Measurements from ENCODE around the gene PRUNE2. TPM values are rescaled to one million over a fixed set of nuclear protein-coding genes. Genes with fewer than 3 reads are reported as not detected.

PRUNE2 gene
- total RNA-seq, 1 donor from 2014 or later = 6.7 TPM

- TF ChIP-seq, protein P1, sequence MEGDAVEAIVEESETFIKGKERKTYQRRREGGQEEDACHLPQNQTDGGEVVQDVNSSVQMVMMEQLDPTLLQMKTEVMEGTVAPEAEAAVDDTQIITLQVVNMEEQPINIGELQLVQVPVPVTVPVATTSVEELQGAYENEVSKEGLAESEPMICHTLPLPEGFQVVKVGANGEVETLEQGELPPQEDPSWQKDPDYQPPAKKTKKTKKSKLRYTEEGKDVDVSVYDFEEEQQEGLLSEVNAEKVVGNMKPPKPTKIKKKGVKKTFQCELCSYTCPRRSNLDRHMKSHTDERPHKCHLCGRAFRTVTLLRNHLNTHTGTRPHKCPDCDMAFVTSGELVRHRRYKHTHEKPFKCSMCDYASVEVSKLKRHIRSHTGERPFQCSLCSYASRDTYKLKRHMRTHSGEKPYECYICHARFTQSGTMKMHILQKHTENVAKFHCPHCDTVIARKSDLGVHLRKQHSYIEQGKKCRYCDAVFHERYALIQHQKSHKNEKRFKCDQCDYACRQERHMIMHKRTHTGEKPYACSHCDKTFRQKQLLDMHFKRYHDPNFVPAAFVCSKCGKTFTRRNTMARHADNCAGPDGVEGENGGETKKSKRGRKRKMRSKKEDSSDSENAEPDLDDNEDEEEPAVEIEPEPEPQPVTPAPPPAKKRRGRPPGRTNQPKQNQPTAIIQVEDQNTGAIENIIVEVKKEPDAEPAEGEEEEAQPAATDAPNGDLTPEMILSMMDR (IDR thresholded peaks at IDR 0.05; ENCODE audit: unreplicated experiment) = no peak
- Mint-ChIP-seq H3K27me3 (ENCODE audit: unreplicated experiment) (peaks cover 2% of the 10 kb centered on the region), H3K4me3 (ENCODE audit: unreplicated experiment) (no peak overlapping the region), H3K27ac (ENCODE audit: unreplicated experiment) (no peak overlapping the region), H3K9me3 (ENCODE audit: unreplicated experiment) (no peaks in the 10 kb centered on the region), H3K36me3 (ENCODE audit: low read depth, unreplicated experiment) (no peaks in the 10 kb centered on the region), H3K4me1 (ENCODE audit: unreplicated experiment) (no peaks in the 10 kb centered on the region)
- DNase-seq (ENCODE audit: low spot score) = no peak
Measured at GRCh38 chr9:76644171-76644570, 261.7 kb downstream of the PRUNE2 start.

DNA sequence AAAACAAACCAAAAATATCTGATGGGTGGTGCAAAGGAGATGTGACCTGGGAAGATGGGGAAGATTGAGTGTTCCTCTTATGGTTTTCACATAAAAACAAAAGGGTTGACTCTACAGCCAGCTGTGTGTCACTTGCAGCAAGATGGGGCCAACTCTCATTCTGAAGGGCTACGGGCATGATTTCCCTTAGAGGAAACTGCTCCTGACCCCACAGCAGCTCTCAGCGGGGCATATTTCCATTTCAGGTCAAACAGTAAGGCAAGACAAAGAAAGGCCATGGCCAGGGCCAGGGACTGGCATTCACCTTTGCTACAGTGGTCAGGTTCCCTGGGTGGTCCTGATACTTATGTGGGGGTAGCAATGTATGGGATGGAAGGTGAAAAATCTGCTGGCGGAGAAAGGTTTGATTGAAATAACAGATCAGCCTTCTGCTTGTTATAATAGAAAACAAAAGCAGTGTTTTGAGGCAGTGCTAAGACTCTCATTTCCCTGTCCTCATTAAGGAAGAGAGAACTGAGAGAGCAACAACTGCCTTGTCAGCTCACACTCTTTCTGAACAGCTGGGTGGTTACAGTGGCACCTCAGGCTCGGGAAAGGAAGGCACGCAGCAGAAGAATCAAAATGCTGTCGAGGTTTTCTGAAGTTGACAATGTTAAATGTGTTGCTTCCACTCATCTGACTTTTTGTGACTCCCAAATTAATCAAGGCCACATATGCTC lies 262.4 kb downstream of the PRUNE2 start:
- Mint-ChIP-seq H3K27me3 (ENCODE audit: unreplicated experiment) (peaks cover 2% of the 10 kb centered on the region), H3K9me3 (ENCODE audit: unreplicated experiment) (no peaks in the 10 kb centered on the region), H3K27ac (ENCODE audit: unreplicated experiment) (no peak overlapping the region), H3K4me1 (ENCODE audit: unreplicated experiment) (no peaks in the 10 kb centered on the region), H3K4me3 (ENCODE audit: unreplicated experiment) (no peak overlapping the region), H3K36me3 (ENCODE audit: low read depth, unreplicated experiment) (no peaks in the 10 kb centered on the region)
- DNase-seq (ENCODE audit: low spot score) = no peak
- TF ChIP-seq, protein P1 (IDR thresholded peaks at IDR 0.05; ENCODE audit: unreplicated experiment) = no peak

- TF ChIP-seq, protein P1 (IDR thresholded peaks at IDR 0.05; ENCODE audit: unreplicated experiment) = no peak
- DNase-seq (ENCODE audit: low spot score) = no peak
- no peak overlapping the region for H3K4me3 Mint-ChIP-seq (ENCODE audit: unreplicated experiment)
- no peak overlapping the region for H3K27ac Mint-ChIP-seq (ENCODE audit: unreplicated experiment)
- H3K4me1 Mint-ChIP-seq (ENCODE audit: unreplicated experiment) = no peaks in the 10 kb centered on the region
- no peaks in the 10 kb centered on the region for H3K36me3 Mint-ChIP-seq (ENCODE audit: low read depth, unreplicated experiment)
- peaks cover 2% of the 10 kb centered on the region for H3K27me3 Mint-ChIP-seq (ENCODE audit: unreplicated experiment)
- H3K9me3 Mint-ChIP-seq (ENCODE audit: unreplicated experiment) = no peaks in the 10 kb centered on the region
Measured at GRCh38 chr9:76642701-76643209, 263.2 kb downstream of the PRUNE2 start.

DNA sequence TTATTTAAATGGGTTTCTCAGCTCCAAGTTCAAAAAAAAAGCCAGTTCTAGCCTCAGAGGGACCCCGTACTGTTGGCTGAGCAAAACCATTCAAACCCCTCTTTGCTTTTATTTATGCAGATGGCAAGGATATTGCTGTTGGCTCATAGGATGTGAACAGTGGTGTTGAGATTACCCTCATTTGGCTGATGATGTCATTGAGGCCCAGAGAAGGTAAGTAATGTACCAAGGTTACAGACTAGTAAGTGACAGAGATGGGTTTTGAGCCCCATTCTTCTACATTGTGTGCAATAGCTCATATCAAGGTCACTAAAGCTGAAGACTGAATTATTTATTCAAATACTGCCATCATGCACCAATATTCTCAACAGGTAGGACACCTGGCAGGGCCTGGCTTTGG lies 263.8 kb downstream of the PRUNE2 start:
- H3K36me3 Mint-ChIP-seq (ENCODE audit: low read depth, unreplicated experiment) = no peaks in the 10 kb centered on the region
- no peak overlapping the region for H3K27ac Mint-ChIP-seq (ENCODE audit: unreplicated experiment)
- no peaks in the 10 kb centered on the region for H3K9me3 Mint-ChIP-seq (ENCODE audit: unreplicated experiment)
- TF ChIP-seq, protein P1 (IDR thresholded peaks at IDR 0.05; ENCODE audit: unreplicated experiment) = no peak
- no peaks in the 10 kb centered on the region for H3K4me1 Mint-ChIP-seq (ENCODE audit: unreplicated experiment)
- H3K27me3 Mint-ChIP-seq (ENCODE audit: unreplicated experiment) = peaks cover 2% of the 10 kb centered on the region
- DNase-seq (ENCODE audit: low spot score) = no peak
- H3K4me3 Mint-ChIP-seq (ENCODE audit: unreplicated experiment) = no peak overlapping the region

GRCh38 chr9:76638001-76638400 lies 267.9 kb downstream of the PRUNE2 start:
- no peak for DNase-seq (ENCODE audit: low spot score)
- Mint-ChIP-seq H3K36me3 (ENCODE audit: low read depth, unreplicated experiment) (no peaks in the 10 kb centered on the region), H3K27me3 (ENCODE audit: unreplicated experiment) (peaks cover 2% of the 10 kb centered on the region), H3K9me3 (ENCODE audit: unreplicated experiment) (no peaks in the 10 kb centered on the region), H3K4me3 (ENCODE audit: unreplicated experiment) (no peak overlapping the region), H3K27ac (ENCODE audit: unreplicated experiment) (no peak overlapping the region), H3K4me1 (ENCODE audit: unreplicated experiment) (no peaks in the 10 kb centered on the region)
- TF ChIP-seq, protein P1 (IDR thresholded peaks at IDR 0.05; ENCODE audit: unreplicated experiment) = no peak
